HG03060 (cell line): Measurements from ENCODE around the gene COL11A2.

Source experiments
- ATAC-seq: cut with Tn5 transposase; IDR thresholded peaks from one replicate; pipeline ENCODE4 v1.9.1; 2021; ENCODE audit warnings: low read depth, moderate number of reproducible peaks; ENCODE audit not compliant: unreplicated experiment

Gene COL11A2

GRCh38 chr6:33172688-33173534, 19.4 kb downstream of the COL11A2 start:
- ATAC-seq, result no peak

DNA sequence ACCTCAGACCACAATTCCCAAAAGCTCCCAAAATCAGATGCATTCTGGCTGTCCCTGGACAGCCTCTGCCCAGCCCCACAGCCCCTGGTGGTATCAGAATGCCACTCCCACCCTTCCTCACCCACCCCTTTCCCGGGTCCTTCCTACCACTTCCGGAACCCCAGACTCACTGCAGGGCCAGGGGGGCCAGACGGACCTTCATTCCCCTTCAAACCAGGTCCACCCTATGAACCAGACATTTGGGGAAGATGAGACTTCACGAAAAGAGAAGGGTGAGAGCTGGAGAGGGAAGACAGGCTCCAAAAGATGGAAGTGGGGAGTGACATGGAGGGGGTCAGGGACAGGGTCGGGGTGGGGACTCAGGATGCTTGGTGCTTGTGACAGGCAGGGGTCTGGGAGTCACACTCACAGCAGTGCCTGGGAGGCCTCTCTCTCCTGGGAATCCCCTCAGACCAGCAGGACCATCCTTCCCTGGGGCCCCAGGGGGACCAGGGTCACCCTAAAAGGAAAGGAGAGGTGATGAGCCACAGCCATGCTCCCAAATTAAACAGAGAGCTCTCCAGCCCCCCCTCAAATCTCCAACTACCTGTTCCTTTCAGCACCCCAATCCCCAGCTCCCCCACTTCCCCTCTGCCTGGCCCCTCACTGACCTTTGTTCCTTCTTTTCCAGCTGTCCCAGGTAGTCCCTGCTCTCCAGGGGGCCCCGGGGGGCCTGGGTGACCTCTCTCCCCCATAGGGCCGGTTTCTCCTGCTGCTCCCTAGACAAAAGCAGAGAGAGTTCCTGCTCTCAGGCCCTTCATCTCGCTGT, 20.2 kb downstream of the COL11A2 start:
- ATAC-seq, result no peak

- ATAC-seq, result no peak
These were observed 21.0 kb downstream of the COL11A2 start for GRCh38 chr6:33171016-33171879.

- no peak for ATAC-seq
These were observed 21.9 kb downstream of the COL11A2 start for GRCh38 chr6:33170176-33171015.

DNA sequence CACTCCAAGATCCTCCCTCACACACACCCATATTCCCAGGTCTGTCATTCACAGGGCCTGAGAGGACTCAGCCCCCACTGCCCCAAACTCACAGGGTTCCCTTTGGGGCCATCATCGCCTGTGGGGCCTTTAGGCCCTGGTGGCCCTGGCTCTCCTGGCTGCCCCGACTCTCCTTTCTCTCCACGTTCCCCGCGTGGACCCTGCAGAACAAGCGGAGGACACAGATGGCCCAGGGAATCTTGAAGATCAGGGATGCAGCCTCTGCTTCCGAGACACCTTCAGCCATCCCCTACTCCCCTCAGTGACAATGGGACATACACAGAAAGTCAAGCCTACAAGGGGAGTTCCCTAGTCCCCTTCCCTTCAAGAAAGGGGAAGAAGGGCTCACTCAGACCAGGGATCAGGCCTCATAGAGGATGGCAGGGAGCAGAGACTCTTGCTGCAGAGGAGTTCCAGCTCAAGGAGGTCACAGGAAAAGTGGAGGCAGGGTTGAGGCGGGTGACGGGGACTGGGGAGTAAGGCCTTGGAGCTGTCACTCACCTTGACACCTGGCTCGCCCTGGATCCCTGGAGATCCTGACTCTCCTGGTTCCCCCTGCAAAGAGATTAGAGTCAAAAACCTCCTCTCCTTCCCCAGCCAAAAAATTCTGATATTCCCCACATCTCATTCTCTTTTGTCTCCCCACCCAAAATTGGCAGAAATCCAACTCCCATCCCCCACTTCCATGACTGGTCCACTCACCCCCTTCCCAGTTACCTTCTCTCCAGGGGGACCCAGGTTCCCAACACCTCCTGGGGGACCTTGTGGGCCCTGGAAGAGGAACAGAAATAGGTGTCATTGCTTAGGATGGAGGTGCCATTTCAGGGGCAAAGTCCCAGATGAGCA, 22.7 kb downstream of the COL11A2 start:
- ATAC-seq, result no peak

- ATAC-seq, result no peak
These were observed 23.6 kb downstream of the COL11A2 start for GRCh38 chr6:33168639-33169038.

GRCh38 chr6:33168284-33168601, 24.0 kb downstream of the COL11A2 start:
- ATAC-seq, result no peak

DNA sequence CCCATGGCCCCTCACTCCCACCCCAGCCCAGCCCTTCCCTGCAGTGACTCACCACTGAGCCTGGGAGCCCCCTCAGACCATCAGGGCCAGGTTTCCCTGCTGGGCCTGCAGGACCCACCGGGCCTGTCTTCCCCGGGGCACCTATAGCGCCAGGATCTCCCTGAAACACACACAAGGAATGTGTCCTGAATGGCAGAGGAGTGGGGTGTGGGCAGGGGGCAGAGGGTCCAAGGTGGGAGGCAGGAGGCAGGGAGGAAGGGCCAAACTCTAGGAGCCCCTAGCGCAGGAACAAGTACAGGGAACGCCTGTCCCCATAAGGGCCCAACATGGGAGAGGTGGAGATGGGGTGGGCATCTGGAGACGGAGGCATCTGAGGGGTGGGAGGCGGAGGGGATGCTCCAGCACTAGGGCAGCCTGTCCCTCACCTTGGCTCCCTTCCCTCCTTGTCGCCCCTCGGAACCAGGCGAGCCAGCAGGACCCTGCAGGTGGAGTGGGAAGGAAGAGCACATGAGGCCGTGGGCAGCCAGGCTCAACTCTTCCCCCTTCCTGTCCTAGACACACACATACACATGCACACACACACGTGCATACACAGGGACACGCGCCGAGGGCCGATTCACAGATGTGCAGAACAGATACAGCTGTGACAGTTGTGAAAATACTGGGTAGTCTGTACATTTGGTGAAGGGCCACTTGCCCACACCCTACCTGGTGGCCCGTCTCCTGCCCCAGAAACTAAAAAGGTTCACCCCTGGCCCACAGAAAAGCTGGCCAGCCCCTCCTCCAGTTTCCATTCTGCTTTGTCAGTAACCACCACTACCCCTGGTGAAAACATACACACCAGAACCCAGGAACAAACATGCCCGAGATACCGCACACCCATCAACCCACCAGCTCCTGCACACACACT, 24.6 kb downstream of the COL11A2 start:
- no peak for ATAC-seq

GRCh38 chr6:33166811-33167210, 25.5 kb downstream of the COL11A2 start:
- ATAC-seq, result no peak

- ATAC-seq, result no peak
These were observed 25.9 kb downstream of the COL11A2 start for GRCh38 chr6:33166363-33166762.

DNA sequence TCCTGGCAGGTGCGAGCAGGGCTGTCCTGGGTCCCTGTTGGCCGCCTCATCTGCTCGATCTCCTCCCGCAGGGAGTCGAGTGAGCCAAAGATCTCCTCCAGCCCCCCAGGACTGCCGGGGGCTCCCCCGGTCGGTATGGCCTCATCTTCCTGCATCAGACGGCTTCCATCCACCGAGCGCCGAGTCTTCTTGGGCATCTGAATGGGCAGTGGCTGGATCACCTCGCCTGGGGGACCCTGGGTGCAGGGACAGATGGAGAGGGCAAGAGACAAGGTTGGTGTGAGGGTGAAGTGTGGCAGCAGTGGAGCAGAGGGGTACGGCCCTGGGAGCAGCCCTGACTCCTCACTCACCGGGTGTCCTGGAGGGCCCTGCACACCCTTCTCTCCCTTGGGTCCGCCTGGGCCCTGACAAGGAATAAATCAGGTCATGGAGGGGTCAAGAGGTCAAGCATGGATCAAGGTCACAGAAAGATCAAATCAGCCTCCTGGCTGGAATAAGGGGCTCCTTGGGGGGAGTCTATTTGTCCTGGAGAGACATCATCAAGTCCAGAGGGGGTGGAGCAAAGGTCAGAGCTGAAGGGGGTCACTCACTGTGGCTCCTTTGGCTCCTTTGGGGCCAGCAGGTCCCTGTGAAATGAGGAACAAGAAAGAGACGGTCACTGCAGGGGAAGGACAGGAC, 26.5 kb downstream of the COL11A2 start:
- no peak for ATAC-seq

- no peak for ATAC-seq
These were observed 27.4 kb downstream of the COL11A2 start for GRCh38 chr6:33164665-33165373.

GRCh38 chr6:33164176-33164575, 28.1 kb downstream of the COL11A2 start:
- no peak for ATAC-seq

DNA sequence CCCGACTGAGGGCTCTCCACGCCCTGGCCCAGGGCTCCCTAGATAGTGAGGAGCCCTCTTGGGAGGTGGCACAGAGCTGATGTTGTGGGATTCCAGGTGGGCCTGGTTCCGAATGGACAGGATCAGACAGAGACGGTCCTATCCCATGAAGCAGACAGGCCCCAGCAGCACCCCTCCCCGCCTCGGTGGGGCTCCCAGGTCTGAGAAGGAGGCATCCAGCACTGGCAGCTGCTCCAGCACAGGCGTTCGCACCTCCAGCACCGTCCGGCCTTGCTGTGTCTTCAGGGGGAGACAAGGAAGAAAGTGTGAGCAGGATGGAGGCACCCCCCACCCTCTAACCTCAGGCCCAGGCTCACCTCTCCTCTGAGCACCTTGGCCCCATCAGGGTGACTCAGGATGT, 28.7 kb downstream of the COL11A2 start:
- no peak for ATAC-seq

DNA sequence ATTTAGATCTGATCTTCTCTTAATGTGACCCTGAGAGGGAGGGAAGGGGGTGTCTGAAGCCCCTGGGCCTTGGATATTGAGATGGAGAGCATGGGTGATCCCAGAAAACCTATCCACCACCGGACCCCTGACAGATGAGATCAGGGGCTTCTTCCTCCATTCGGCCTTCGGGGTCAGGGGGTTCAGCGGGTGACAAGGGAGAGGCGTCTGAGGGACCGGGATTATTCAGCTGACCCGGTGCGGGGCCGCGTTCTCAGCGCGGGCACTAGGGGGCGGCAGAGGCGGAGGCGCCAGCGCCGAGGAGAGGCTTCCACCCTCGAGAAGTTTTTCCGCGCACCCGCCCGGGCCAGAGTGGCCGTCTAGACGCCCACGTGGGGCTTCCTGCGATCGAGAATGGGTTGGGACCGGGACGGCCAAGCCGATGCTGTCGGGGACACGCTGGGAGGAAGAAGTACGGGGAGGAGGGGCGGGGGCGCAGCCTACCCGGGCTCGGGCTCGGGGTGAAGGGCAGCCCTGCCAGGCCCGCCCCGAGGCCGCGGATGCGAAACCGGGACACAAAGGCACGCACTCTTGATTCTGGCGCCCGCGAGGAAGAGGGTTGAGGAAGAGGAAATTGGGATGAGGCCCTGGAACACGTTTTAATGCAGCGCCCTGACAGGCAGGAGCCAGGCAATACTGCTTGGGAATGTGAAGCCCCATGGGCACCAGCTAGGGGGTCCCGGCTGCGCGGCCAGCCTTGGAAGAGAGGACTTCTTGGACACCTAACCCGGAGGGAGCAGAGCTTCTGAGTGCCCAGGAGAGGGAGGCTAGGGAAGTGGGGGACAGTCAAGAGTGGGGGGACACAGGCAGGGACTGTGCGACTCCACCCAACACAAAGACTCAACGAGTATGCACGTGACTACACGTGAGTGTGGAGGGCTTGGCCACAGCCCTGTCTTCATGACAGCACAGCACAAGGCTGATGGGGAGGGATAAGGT, 30.6 kb downstream of the COL11A2 start:
- no peak for ATAC-seq
